H7 (cell line): ENCODE measurements around the gene SGF29. TPM values are rescaled to one million over a fixed set of nuclear protein-coding genes. Genes with fewer than 3 reads are reported as not detected.
"Not testable (repeated sequence)": the region's sequence is repeated elsewhere in the genome, so short reads cannot be mapped to it uniquely, and the experiment has no call there.

ENCODE experiments used
- DNase-seq: peaks from one replicate; pipeline ENCODE4 v3.0.0; 2012
- H3K27me3 ChIP-seq: 2 replicates; pipeline ENCODE4 v1.6.0; 2011; ENCODE audit warnings: mild to moderate bottlenecking, low read length; ENCODE audit not compliant: control insufficient read depth, insufficient read depth
- H3K36me3 ChIP-seq: replicated peaks from 2 replicates; pipeline ENCODE4 v1.5.1; 2011; ENCODE audit warnings: low read length; ENCODE audit not compliant: control insufficient read depth, insufficient read depth
- H3K4me3 ChIP-seq: 2 replicates; pipeline ENCODE4 v1.5.1; 2011; ENCODE audit warnings: low read depth, mild to moderate bottlenecking, control low read depth, low read length, moderate library complexity; ENCODE audit not compliant: insufficient read depth
- total RNA-seq: library from RNA; depleted of rRNA; stranded (reverse); fragments of >200 nt; shearing (Covaris generic); gene quantifications from 2 replicates; pipeline ENCODE4 v1.2.3, GENCODE V29; 2014

The SGF29 gene
- total RNA-seq, 1 experiment from 2014 or later: 21.8 TPM

- Histone ChIP-seq H3K4me3 (no peak overlapping the region), H3K27me3 (no peaks in the 10 kb centered on the region), H3K36me3 (no peaks in the 10 kb centered on the region)
- no peak for DNase-seq
These were observed 10.6 kb upstream of the SGF29 start for GRCh38 chr16:28543072-28543471.

DNA sequence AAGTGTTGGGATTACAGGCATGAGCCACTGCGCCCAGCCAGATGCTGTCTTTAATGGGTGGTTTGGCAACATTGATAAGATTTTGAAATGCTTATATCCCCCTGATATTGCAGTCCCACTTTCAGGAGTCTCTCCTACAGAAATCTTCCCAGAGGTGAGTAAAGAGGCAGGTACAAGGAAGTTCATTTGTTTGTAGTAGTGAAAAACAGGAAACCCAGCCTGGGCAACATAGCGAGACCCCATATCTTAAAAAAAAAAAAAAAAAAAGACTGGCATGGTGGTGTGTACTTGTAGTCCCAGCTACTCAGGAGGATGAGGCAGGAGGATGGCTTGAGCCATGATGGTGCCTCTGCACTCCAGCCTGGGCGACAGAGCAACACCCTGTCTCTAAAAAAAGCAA is 8.7 kb upstream of the SGF29 start:
- Histone ChIP-seq H3K36me3 (no peaks in the 10 kb centered on the region), H3K27me3 (no peaks in the 10 kb centered on the region), H3K4me3 (no peak overlapping the region)
- DNase-seq: no peak

GRCh38 chr16:28545964-28546363 is 7.8 kb upstream of the SGF29 start:
- H3K36me3 ChIP-seq, H3K27me3 ChIP-seq, DNase-seq, H3K4me3 ChIP-seq: not testable (repeated sequence)

GRCh38 chr16:28546626-28547025 is 7.1 kb upstream of the SGF29 start:
- no peaks in the 10 kb centered on the region for H3K27me3 ChIP-seq
- no peak overlapping the region for H3K4me3 ChIP-seq
- no peak for DNase-seq
- no peaks in the 10 kb centered on the region for H3K36me3 ChIP-seq

DNA sequence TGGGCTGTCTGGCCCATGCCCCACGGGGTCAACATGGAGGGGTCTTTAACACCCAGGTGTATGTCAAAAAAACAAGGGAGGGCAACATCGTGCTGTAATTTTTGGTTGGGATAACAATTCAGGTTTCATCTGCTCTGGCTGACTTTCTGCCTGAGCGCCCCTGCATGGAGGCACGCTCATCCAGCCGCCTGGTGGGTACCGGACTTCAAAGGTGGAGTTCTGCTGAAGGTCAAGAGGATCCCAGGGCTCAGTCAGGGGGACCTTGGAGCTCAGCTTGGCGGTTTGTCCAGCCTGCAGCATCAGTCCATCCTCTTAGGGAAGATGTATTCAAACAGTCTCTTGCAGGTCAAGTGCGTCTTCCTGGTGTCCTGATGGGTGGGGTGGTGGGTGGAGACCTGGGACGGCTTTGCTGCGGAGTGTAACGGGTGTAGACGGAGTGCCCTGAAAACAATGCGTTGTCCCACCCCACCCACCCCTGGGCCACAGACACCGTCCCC is 5.4 kb upstream of the SGF29 start:
- H3K4me3 ChIP-seq: no peak overlapping the region
- no peak for DNase-seq
- no peaks in the 10 kb centered on the region for H3K36me3 ChIP-seq
- no peaks in the 10 kb centered on the region for H3K27me3 ChIP-seq

DNA sequence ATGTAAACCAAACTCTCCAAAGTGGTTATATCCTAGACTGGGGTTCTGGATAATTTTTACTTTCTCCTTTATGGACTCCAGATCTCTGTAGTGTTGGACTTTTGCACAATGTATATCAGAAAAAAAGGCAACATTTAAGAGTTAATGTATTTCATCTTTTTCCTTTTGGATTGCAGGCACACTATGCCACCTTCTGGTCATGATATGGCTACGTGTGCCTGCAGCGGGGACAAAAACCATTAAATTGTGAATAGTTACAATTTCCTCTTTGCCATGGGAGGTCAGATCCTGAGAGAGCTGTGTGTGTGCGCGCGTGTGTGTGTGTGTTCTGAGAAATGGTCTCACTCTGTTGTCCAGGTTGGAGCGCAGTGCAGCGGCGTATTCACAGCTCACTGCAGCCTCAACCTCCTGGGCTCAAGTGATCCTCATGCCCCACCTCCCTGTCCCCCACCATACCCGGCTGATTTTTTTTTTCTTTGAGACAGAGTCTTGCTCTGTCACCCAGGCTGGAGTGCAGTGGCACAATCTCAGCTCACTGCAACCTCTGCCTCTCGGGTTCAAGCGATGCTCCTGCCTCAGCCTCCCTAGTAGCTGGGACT is 4.3 kb upstream of the SGF29 start:
- H3K36me3 ChIP-seq: no peaks in the 10 kb centered on the region
- H3K27me3 ChIP-seq: no peaks in the 10 kb centered on the region
- H3K4me3 ChIP-seq: no peak overlapping the region
- no peak for DNase-seq

DNA sequence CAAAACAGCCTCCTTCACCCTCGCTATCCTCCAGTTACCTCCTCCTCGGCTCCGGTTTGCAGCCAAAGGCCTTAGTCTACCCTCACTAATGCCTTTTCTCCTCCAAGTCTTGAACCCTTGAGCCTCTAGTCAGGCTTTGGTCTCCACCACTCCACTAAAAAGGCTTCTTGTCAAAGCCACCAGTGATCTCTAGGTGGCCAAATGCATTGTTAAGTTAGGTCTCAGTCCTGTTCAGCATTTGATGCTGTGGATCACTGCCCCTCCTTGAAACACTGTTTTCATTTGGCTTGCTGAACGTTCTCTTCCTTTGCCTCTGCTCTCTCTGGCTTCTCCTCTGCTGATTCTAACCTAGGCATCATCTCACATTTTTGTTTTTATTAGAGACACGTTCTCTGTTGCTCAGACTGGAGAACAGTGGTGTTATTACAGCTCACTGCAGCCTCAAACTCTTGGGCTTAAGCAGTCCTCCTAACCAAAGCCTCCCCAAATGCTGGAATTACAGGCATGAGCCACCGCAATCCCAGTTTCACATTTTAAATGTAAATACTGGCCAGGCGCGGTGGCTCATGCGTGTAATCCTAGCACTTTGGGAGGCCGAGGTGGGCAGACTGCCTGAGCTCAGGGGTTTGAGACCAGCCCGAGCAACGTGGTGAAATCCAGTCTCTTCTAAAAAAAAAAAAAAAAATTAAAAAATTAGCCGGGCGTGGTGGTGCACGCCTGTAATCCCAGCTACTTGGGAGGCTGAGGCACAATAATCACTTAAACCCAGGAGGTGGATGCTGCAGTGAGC is 1.1 kb downstream of the SGF29 start:
- H3K4me3 ChIP-seq: peak overlapping the region; percentile 28
- no peaks in the 10 kb centered on the region for H3K27me3 ChIP-seq
- no peak for DNase-seq
- no peaks in the 10 kb centered on the region; the same call in 1 of the 2 replicates for H3K36me3 ChIP-seq

- Histone ChIP-seq H3K4me3 (no peak overlapping the region), H3K27me3 (no peaks in the 10 kb centered on the region), H3K36me3 (no peaks in the 10 kb centered on the region; the same call in 1 of the 2 replicates)
- no peak for DNase-seq
These were observed 1.8 kb downstream of the SGF29 start for GRCh38 chr16:28555561-28555960.

DNA sequence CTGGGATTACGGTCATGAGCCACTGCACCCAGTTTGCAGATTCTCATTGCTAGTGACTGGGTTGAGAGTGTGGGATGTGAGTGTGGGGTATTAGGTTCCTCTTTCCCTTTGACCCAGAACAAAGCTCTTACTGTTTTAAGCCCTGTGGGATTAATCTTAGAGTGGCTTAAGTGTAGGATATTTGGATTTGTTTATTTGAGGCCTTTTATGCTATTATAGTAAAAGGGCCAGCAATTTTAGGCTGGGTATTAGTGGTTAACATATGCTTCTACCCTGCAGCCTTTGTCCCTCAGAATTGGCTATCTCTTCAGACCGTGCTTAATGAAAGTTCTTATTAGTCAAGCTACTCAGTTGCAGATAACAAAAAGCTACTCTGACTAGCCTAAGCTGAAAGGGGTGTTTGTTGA is 3.2 kb downstream of the SGF29 start:
- Histone ChIP-seq H3K4me3 (no peak overlapping the region), H3K36me3 (no peaks in the 10 kb centered on the region; the same call in 1 of the 2 replicates), H3K27me3 (no peaks in the 10 kb centered on the region)
- no peak for DNase-seq

- H3K27me3 ChIP-seq: no peaks in the 10 kb centered on the region
- no peaks in the 10 kb centered on the region; the same call in 1 of the 2 replicates for H3K36me3 ChIP-seq
- no peak overlapping the region for H3K4me3 ChIP-seq
- DNase-seq: no peak
These were observed 4.7 kb downstream of the SGF29 start for GRCh38 chr16:28558456-28558855.

DNA sequence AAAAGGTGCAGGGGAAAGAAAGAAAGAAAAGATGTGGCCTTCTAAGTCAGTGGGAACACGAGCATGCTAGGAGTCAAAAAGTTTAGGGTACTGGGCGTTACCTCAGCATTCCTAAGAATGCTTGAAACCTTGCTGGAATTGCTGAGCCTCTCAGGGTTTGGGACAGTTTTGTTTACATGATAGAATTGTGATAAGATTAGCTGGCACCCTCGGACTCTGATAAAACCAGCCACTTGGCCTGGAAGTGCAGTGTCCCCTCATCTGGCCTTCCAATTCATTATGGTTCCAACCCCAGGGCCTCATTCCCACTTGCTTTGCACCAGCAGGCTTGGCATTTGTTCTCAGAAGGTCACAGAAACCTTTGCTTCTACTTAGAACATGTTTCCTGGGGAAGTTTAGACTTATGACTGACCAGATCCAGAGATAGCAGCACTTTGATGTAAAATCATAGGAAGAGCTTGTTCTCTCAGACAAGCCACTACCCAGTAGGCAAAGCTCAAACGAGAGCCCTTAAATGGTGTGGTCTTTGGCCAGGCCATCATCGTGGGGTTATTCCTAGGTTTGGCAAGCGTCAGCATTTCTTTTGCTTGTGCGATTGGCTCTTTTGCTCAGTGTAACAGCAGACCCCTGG is 8.0 kb downstream of the SGF29 start:
- Histone ChIP-seq H3K4me3 (no peak overlapping the region), H3K27me3 (no peaks in the 10 kb centered on the region), H3K36me3 (no peaks in the 10 kb centered on the region; the same call in 1 of the 2 replicates)
- no peak for DNase-seq

- Histone ChIP-seq H3K27me3 (no peaks in the 10 kb centered on the region), H3K36me3 (no peaks in the 10 kb centered on the region), H3K4me3 (no peak overlapping the region)
- DNase-seq: no peak
These were observed 8.5 kb downstream of the SGF29 start for GRCh38 chr16:28562199-28562598.

DNA sequence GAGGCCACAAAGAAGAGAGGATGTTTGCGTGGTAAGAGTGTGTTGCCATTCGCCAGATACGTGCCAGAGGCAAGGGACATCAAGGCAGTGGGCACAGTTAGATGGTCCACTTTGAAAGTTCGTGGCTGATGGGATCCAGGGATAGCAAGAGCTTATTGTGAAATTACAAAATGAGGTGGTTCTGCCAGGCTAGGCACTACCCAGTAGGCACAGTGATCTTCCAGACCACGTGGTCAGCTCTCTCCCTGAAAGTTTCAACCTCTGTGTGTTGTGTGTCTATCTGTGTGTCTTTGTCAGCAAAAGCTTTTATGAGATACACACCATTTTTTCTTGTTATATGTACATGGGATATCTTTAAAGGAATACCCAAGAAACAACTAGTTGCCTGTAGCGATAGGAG is 9.5 kb downstream of the SGF29 start:
- no peaks in the 10 kb centered on the region for H3K36me3 ChIP-seq
- no peaks in the 10 kb centered on the region for H3K27me3 ChIP-seq

DNA sequence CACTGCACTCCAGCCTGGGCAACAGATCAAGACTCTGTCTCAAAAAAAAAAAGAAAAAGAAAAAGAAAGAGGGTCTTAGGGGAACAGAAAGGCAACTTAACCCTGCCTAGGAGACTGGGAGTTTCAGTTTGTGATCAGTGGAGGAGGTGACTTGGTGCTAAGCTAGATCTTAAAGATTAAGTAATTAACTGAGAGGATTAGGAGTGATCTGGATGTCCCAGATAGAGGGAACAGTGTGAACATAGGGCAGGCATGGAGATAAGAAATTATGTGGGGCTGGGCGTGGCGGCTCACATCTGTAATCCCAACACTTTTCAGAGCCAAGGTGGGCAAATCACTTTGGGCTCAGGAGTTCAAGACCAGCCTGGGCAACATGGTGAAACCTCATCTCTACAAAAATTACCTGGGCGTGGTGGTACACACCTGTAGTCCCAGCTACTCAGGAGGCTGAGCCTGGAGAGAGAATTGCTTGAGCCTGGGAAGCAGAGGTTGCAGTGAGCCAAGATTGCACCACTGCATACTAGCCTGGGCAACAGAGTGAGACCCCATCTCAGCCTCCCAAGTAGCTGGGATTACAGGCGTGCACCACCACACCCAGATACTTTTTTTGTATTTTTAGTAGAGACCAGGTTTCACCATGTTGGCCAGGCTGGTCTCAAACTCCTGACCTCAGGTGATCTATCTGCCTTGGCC is 12.7 kb downstream of the SGF29 start:
- not testable (repeated sequence) for H3K27me3 ChIP-seq, H3K36me3 ChIP-seq, H3K4me3 ChIP-seq, DNase-seq

More for the DNA sequence above, 9.5 kb downstream of the SGF29 start:
- no peak overlapping the region for H3K4me3 ChIP-seq
- no peak for DNase-seq
